Gastroesophageal sphincter (tissue), 3 donors: Measurements from ENCODE around the gene PRR15.

ENCODE experiments used
- CTCF ChIP-seq, 4 experiments: fragments of 200-600 bp in 2 of 4; fragments of 450-650 bp in 2 of 4; sonication (generic) in 1 of 4; IDR thresholded peaks; one replicate each; pipeline ENCODE4 v1.5.1; 2017 to 2019; ENCODE audit warnings: antibody characterized with exemption in 4 of 4, mild to moderate bottlenecking in 2 of 4, moderate library complexity in 2 of 4
- EP300 ChIP-seq: sonication (generic); formaldehyde crosslinking; IDR thresholded peaks from one replicate; pipeline ENCODE4 v1.6.1; 2017; ENCODE audit warnings: antibody characterized with exemption, mild to moderate bottlenecking
- POLR2A ChIP-seq, 2 donors: fragments of 450-650 bp; IDR thresholded peaks; one replicate each; pipeline ENCODE4 v1.6.1; 2017; ENCODE audit warnings: antibody characterized with exemption in 2 of 2, mild to moderate bottlenecking in 2 of 2, moderate library complexity in 1 of 2

GRCh38 chr7:29564496-29565223 lies 1.0 kb downstream of the PRR15 start:
- TF ChIP-seq CTCF (IDR thresholded peaks at IDR 0.05) (no peak), POLR2A (IDR thresholded peaks at IDR 0.05) (no peak), EP300 (no peak)
